ENCODE results near the gene IMMP2L. TPM values are rescaled to one million over a fixed set of nuclear protein-coding genes. Genes with fewer than 3 reads are reported as not detected.

IMMP2L gene
- polyA plus RNA-seq, 2 of the 4 experiments (the other 2 are of a cell fraction): 16.1 to 23.8 TPM

DNA sequence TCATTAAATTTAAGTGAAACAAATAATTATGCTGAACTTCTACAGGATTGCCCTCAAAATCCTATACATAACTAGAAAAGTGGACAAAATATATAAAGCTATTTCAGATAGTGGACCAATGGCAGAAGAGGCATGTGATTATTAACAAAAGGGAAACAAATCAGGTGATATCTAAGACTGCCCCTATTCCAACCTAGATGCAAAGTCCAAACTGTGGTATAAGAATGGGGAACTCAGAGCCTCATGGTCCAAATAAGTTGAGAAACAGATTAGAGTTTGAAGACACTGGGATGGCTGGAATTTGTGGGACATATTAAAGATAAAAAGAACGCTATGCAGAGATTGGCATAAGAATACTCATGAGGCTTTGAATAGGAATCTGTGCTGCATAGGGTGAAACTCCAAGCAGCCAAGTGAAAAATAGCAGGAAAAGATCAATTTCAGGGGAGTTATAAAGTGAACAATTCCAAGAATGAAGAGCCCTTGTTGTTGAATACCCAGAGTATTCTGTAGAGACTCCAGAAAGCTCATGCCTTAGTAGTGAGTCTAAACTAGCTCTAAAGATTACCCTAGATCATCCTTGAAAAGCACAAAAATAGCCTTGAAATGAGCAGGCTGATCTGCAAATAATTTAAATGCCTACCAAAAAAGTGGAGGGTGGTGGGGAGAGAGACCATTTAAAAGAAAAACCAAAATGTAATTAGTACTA, 152.4 kb downstream of the IMMP2L start:
- POLR2A ChIA-PET: no interaction called here

DNA sequence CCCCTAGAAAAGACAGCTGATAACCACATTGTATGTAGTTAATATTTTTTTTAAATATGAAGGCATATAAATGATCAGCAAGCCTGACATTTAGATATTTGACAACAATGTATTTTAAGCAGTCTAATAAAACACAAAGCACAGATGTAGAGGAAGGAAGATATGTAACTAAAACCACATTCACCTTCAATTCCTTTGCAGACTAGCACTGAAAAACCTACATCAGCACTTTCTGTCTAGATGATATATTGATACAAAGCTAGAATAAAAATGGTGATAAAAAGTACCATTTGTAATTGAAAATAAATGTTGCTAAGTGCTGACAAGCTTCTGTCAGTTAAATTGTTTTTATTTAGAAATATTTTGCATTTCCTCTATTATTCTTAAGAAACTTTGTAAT, 153.6 kb downstream of the IMMP2L start:
- TF ChIP-seq MAFK (IDR thresholded peaks at IDR 0.05; ENCODE audit: partially characterized antibody): peak; percentile 79
- no peak for TF ChIP-seq CBX2 (IDR thresholded peaks at IDR 0.05; ENCODE audit: borderline replicate concordance, low read depth)
- TF ChIP-seq, protein P1, sequence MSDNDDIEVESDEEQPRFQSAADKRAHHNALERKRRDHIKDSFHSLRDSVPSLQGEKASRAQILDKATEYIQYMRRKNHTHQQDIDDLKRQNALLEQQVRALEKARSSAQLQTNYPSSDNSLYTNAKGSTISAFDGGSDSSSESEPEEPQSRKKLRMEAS (IDR thresholded peaks at IDR 0.05): no peak
- TF ChIP-seq, protein P2, sequence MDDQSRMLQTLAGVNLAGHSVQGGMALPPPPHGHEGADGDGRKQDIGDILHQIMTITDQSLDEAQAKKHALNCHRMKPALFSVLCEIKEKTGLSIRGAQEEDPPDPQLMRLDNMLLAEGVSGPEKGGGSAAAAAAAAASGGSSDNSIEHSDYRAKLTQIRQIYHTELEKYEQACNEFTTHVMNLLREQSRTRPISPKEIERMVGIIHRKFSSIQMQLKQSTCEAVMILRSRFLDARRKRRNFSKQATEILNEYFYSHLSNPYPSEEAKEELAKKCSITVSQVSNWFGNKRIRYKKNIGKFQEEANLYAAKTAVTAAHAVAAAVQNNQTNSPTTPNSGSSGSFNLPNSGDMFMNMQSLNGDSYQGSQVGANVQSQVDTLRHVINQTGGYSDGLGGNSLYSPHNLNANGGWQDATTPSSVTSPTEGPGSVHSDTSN (IDR thresholded peaks at IDR 0.05): no peak
- no peak for TF ChIP-seq RNF2 (IDR thresholded peaks at IDR 0.05; ENCODE audit: borderline replicate concordance, low read depth)
- no peak for TF ChIP-seq GATA3 (IDR thresholded peaks at IDR 0.05; ENCODE audit: borderline replicate concordance)
- no peak for TF ChIP-seq RAD21 (conservative IDR thresholded peaks at IDR 0.05 in 1 of 2, IDR thresholded peaks at IDR 0.05 in 1 of 2)
- TF ChIP-seq NFE2L2 (conservative IDR thresholded peaks at IDR 0.05; ENCODE audit: low read length): no peak
- FAIRE-seq: no peak
- H3K4me3 ChIP-seq: no peak overlapping the region
- no peaks in the 10 kb centered on the region for H3K4me1 ChIP-seq
- H3K27ac ChIP-seq: no peak overlapping the region
- no peak for ATAC-seq
- CTCF ChIA-PET: interaction anchor here (0.8 kb wide), 1 partner anchor 10 kb away, joined by 3 read pairs; no protein-coding TSS in a partner anchor
- no peak overlapping the region for H3K4me2 ChIP-seq
- H3K9me3 ChIP-seq: no peaks in the 10 kb centered on the region
- POLR2A ChIA-PET: no interaction called here
- DNase-seq (ENCODE audit: low read depth in 1 of 2, low spot score in 1 of 2): no peak

More for the DNA sequence above, 152.4 kb downstream of the IMMP2L start:
- Histone ChIP-seq H3K9me3 (no peaks in the 10 kb centered on the region), H3K4me2 (no peak overlapping the region), H3K4me1 (no peaks in the 10 kb centered on the region), H3K4me3 (no peak overlapping the region), H3K27ac (no peak overlapping the region)
- no peak for FAIRE-seq
- TF ChIP-seq POLR2AphosphoS2 (conservative IDR thresholded peaks at IDR 0.05; ENCODE audit: low read length): no peak
- no peak for TF ChIP-seq MAZ (IDR thresholded peaks at IDR 0.05; ENCODE audit: borderline replicate concordance, low read depth, low read length)
- TF ChIP-seq GATA3 (IDR thresholded peaks at IDR 0.05; ENCODE audit: borderline replicate concordance): no peak
- TF ChIP-seq, protein P3, sequence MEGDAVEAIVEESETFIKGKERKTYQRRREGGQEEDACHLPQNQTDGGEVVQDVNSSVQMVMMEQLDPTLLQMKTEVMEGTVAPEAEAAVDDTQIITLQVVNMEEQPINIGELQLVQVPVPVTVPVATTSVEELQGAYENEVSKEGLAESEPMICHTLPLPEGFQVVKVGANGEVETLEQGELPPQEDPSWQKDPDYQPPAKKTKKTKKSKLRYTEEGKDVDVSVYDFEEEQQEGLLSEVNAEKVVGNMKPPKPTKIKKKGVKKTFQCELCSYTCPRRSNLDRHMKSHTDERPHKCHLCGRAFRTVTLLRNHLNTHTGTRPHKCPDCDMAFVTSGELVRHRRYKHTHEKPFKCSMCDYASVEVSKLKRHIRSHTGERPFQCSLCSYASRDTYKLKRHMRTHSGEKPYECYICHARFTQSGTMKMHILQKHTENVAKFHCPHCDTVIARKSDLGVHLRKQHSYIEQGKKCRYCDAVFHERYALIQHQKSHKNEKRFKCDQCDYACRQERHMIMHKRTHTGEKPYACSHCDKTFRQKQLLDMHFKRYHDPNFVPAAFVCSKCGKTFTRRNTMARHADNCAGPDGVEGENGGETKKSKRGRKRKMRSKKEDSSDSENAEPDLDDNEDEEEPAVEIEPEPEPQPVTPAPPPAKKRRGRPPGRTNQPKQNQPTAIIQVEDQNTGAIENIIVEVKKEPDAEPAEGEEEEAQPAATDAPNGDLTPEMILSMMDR (IDR thresholded peaks at IDR 0.05): no peak
- TF ChIP-seq KDM5A (IDR thresholded peaks at IDR 0.05): no peak
- no peak for TF ChIP-seq ZFP36 (IDR thresholded peaks at IDR 0.05; ENCODE audit: borderline replicate concordance, partially characterized antibody)
- no peak for TF ChIP-seq CEBPB (IDR thresholded peaks at IDR 0.05)
- TF ChIP-seq SMC3 (IDR thresholded peaks at IDR 0.05): no peak
- TF ChIP-seq, protein P4, sequence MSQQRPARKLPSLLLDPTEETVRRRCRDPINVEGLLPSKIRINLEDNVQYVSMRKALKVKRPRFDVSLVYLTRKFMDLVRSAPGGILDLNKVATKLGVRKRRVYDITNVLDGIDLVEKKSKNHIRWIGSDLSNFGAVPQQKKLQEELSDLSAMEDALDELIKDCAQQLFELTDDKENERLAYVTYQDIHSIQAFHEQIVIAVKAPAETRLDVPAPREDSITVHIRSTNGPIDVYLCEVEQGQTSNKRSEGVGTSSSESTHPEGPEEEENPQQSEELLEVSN (IDR thresholded peaks at IDR 0.05; ENCODE audit: borderline replicate concordance, low read depth): no peak
- no peak for TF ChIP-seq RARB (CRISPR knock-in tag; IDR thresholded peaks at IDR 0.05)
- TF ChIP-seq POLR2A (IDR thresholded peaks at IDR 0.05; ENCODE audit: low read length): no peak
- TF ChIP-seq MYC (IDR thresholded peaks at IDR 0.05; ENCODE audit: borderline replicate concordance, low read length): no peak
- no peak for TF ChIP-seq FOSB (CRISPR knock-in tag; IDR thresholded peaks at IDR 0.05)
- TF ChIP-seq RCOR1 (IDR thresholded peaks at IDR 0.05; ENCODE audit: low read depth, low read length): no peak
- no peak for ATAC-seq
- CTCF ChIA-PET: interaction anchor here (0.8 kb wide), 1 partner anchor 9 kb away, joined by 3 read pairs; no protein-coding TSS in a partner anchor
- WGBS (ENCODE audit: missing lambda C conversion rate): 86% methylated on average over 1 of the region's 1 CpG
- DNase-seq (ENCODE audit: low read depth in 1 of 2, low spot score in 1 of 2): no peak

All from A549 (cell line).